HG02798 (cell line): ENCODE data around the gene DHRS1.

ENCODE experiments used
- ATAC-seq: cut with Tn5 transposase; IDR thresholded peaks from one replicate; pipeline ENCODE4 v1.9.1; 2021; ENCODE audit warnings: mild to moderate bottlenecking; ENCODE audit not compliant: unreplicated experiment, poor library complexity

DHRS1 gene

GRCh38 chr14:24299255-24300191, at the start of gene DHRS1, which contains the start of gene NOP9:
Gene DHRS1, minus strand, starts transcription at chr14:24299780. Its CDS starts 674 bp downstream, at chr14:24299106.
Gene NOP9, plus strand, starts transcription at chr14:24299850. Its CDS starts 105 bp downstream, at chr14:24299955.
- peak; percentile 87 for ATAC-seq

GRCh38 chr14:24348186-24348585, 48.6 kb upstream of the DHRS1 start:
- no peak for ATAC-seq

GRCh38 chr14:24347134-24347533, 47.6 kb upstream of the DHRS1 start:
- no peak for ATAC-seq

- ATAC-seq = no peak
These were observed 44.4 kb upstream of the DHRS1 start for GRCh38 chr14:24343795-24344660.

- ATAC-seq = no peak
These were observed 43.3 kb upstream of the DHRS1 start for GRCh38 chr14:24342889-24343288.

- no peak for ATAC-seq
These were observed 41.0 kb upstream of the DHRS1 start for GRCh38 chr14:24340606-24341005.

GRCh38 chr14:24339284-24340151, 39.9 kb upstream of the DHRS1 start, which contains the start of gene RIPK3:
Gene RIPK3, minus strand, starts transcription at chr14:24339991. Its CDS starts 165 bp downstream, at chr14:24339826.
- ATAC-seq = peak; percentile 80

- ATAC-seq = no peak
These were observed 39.3 kb upstream of the DHRS1 start for GRCh38 chr14:24338843-24339242.

- no peak for ATAC-seq
These were observed 38.2 kb upstream of the DHRS1 start for GRCh38 chr14:24337824-24338175.

GRCh38 chr14:24337144-24337823, 37.7 kb upstream of the DHRS1 start:
- ATAC-seq = no peak

- ATAC-seq = no peak
These were observed 36.0 kb upstream of the DHRS1 start for GRCh38 chr14:24335461-24336171.

GRCh38 chr14:24334431-24335291, 35.1 kb upstream of the DHRS1 start, which contains the start of gene ADCY4:
Gene ADCY4, minus strand, starts transcription at chr14:24335071. Its CDS starts 419 bp downstream, at chr14:24334652.
- no peak for ATAC-seq

GRCh38 chr14:24332268-24332993, 32.9 kb upstream of the DHRS1 start:
- peak; percentile 83 for ATAC-seq

- no peak for ATAC-seq
These were observed 32.2 kb upstream of the DHRS1 start for GRCh38 chr14:24331731-24332267.

GRCh38 chr14:24330973-24331674, 31.5 kb upstream of the DHRS1 start:
- ATAC-seq = no peak

- ATAC-seq = no peak
These were observed 30.2 kb upstream of the DHRS1 start for GRCh38 chr14:24329736-24330135.
